Suppressor macrophage treated with lipopolysaccharide for 1 hour (primary cell): ENCODE data around the gene STARD10.
"Not testable (repeated sequence)": the region's sequence is repeated elsewhere in the genome, so short reads cannot be mapped to it uniquely, and the experiment has no call there.

Experiments
- DNase-seq, 3 donors: peaks; one replicate each; pipeline ENCODE4 v3.0.0-alpha.2; 2020 to 2022

The STARD10 gene

DNA sequence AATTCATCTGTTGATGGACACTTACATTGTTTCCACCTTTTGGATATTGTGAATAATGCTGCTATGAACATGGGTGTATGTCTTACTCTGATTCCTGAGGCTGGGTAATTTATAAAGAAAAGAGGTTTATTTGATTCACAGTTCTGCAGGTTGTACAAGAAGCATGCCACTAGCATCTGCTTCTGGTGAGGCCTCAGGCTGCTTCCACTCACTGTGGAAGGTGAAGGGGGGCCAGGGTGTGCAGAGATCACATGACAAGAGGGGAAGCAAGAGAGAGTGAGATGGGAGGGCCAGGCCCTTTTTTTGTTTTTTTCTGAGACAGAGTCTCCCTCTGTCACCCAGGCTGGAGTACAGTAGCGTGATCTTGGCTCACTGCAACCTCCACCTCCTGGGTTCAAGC lies 12.5 kb upstream of the STARD10 start:
- not testable (repeated sequence) for DNase-seq

DNA sequence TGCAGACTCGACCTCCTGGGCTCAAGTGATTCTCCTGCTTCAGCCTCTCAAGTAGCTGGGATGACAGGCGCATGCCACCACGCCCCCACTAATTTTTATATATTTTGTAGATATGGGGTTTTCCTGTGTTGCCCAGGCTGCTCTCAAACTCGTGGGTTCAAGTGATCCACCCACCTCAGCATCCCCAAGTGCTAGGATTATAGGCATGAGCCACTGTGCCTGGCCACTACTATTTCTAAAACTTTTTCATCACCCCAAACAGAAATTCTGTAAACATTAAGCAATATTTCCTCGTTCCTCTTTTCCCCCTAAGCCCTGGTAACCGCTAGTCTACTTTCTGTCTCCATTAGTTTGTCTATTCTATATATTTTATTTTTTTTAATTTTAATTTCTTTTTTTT lies 11.4 kb upstream of the STARD10 start:
- peak; percentile 89 to 95 (median 90) for DNase-seq

- no peak for DNase-seq
Measured at GRCh38 chr11:72802822-72803221, 9.0 kb upstream of the STARD10 start.

DNA sequence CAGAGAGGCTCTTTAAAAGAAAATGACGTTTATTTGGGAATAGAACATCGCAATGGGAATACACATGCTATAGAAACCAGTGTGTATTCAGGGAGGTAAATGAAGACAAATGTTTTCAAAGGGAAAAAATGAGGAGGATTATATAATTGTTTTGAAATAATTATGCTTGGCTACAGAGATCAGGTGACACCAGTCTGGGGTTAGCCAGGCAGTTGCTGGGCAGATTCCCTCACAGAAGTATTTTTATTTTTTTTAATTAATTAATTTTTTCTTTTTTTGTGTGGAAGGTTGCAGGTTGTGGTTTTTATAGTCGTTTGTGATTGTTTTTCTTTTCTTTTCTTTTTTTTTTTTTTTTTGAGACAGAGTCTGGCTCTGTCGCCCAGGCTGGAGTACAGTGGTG lies 5.6 kb upstream of the STARD10 start:
- DNase-seq = no peak

- no peak for DNase-seq
Measured at GRCh38 chr11:72798361-72798760, 4.5 kb upstream of the STARD10 start.

DNA sequence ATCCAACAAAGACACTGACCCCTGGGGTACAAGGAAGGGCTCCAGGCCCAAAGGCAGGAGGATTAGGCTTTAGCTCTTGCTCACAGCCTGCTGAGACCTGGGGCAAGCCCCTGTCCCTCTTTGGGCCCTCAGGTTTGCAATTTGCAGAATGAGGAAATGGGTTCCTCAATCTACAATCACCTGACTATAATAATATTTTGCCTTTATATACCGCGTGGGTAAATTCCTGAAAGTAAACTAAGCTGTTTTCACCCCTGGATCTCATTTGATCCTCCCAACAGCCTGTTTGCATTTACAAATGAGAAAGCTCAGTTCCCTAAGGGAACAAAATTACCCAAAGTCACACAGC lies 797 bp downstream of the STARD10 start:
- no peak for DNase-seq

DNA sequence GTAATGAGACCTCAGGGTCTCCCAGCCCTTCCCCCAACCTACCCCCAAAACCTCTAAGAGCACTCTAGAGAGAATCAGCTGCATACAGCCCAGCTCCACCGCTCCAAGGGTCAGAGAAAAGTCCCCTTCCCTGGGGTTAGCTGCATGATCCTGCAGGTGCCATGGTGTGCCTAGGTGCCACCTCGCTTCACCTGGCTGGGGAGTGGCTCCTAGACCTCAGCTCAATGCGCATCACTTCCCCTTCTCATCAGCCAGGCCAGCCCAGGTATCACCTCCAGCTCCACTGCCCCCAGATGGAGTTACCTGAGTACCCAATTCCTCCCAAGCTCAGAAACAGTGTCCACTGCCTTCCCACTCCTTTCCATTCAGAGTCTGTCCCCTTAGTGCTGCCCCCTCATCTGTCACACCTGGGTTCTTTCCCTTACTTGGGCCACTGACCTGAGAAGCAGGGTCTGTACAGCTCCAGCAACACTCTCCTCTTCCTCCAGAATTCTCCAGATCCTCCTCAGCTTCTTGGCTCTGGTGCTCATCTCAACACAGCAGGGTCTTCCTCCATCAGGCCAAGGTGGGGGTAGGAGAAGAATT lies 1.3 kb downstream of the STARD10 start:
- no peak for DNase-seq

DNA sequence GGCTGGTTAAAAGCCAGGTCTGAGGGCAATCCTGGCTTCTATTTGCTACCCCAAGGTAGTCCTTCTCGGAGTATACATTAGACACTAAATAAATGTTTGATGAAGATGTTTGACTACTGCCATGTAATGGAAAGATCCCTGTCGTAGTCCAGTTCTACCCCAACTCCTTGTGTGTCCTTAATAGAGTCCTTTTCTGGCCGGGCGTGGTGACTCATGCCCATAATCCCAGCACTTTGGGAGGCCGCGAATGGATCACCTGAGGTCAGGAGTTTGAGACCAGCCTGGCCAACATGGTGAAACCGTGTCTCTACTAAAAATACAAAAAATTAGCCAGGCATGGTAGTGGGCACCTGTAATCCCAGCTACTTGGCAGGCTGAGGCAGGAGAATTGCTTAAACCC lies 2.6 kb downstream of the STARD10 start:
- DNase-seq = not testable (repeated sequence)

DNA sequence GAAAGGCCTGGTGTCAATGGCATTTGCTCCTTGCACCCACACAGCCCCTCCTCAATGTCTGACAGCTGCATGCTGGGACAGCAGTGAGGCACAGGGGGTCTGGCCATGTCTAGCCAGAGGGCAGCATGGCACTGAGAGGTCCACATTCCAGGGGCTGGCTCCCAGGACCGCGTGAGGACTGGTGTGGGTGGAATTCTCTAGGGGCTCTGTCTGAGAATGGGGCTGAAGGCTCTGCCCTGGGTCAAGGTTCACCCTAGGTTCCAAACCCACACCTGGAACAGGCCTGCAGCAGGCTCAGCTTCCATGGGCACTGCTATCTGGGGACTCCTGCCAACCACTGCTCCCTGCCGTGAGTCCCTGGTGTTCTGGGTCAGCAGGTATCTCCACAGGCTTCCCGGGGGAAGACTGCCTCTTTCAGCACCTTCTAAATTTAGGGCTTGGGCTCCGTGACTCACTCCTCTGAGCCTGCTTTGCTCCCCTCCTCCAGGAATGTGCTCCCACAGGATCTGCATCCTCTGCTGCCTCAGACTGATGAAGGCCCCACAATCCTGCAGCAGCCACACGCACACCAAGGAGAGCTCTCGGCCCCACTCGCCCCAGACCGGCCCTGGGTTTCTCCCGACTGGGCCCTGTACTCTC lies 4.2 kb downstream of the STARD10 start:
- DNase-seq = no peak

GRCh38 chr11:72788241-72788640 lies 5.6 kb downstream of the STARD10 start:
- peak in 1 of 3 donors; percentile 37 for DNase-seq

- peak; percentile 58 to 71 (median 67) for DNase-seq
Measured at GRCh38 chr11:72787216-72788104, 6.4 kb downstream of the STARD10 start.

DNA sequence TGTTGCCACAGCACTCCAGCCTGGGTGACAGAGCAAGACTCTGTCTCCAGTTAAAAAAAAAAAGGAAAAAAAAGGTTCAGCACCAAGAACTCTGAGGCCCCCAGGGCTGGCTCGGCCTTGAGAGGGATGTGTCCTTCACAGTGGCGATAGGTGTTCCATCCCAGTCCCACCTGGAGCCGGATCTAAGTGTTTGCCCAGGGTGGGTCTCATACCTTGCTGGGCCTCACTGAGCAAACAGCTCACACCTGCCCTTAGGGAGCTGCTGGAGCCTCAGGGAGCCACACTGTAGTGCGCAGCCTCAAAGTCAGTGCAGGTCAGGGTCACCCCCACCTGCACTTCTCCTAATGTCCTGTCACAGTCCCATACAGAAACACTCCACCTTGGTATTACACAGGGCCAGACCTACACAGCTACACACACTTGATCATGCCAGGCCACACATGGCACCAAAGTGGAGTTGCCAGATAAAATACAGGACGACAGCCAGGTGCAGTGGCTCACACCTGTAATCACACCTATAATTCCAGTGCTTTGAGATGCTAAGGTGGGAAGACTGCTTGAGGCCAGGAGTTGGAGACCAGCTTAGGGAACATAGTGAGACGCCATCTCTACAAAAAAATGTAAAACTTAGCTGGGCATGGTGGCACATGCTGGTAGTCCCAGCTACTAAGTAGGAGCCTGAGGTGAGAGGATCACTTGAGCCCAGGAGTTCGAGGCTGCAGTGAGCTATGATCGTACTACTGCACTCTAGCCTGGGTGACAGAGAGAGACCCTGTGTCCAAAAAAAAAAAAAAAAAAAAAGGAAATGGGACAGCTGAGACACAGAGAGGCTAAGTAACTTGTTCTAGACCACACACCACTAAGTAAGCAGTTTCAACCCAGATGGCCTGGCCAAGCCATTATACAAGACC lies 7.3 kb downstream of the STARD10 start:
- no peak for DNase-seq

GRCh38 chr11:72784662-72785061 lies 9.2 kb downstream of the STARD10 start:
- DNase-seq = no peak

DNA sequence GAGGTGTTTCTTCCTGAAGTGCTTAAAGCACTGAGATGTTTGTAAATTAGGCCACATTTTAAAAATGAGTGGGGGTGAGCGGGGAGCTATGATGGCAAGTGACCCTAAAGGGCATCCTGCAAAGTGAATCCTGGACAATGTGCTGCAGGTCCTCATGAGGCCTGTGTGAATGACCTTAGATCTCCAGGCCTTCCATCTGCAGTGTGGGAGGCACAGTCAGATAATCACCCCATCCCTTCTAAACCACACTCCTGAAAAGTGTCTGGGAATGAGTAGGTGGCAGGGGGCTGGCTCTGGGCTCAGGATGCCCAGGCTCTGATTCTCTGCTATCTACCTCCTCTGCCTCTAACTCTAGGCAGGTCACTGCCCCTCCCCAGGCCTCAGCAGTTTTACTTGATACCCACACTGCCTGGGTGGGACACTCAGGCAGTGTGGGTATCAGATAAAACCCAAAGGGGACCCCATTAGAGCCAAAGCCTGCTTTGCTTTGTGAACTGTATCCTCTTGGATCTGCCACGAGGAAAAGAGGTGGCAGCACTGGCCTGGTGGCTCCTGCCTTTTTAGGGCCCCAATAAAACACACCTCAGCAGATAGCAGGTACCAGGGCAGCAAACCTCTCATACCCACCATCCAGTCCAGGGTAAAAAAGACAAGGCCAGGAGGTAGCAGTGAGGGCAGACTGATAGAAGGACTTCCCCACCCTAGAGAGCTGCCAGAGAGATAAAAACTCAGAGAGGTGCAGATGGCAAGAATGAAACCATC lies 10.5 kb downstream of the STARD10 start:
- no peak for DNase-seq

GRCh38 chr11:72782081-72782920 lies 11.5 kb downstream of the STARD10 start:
- no peak for DNase-seq

DNA sequence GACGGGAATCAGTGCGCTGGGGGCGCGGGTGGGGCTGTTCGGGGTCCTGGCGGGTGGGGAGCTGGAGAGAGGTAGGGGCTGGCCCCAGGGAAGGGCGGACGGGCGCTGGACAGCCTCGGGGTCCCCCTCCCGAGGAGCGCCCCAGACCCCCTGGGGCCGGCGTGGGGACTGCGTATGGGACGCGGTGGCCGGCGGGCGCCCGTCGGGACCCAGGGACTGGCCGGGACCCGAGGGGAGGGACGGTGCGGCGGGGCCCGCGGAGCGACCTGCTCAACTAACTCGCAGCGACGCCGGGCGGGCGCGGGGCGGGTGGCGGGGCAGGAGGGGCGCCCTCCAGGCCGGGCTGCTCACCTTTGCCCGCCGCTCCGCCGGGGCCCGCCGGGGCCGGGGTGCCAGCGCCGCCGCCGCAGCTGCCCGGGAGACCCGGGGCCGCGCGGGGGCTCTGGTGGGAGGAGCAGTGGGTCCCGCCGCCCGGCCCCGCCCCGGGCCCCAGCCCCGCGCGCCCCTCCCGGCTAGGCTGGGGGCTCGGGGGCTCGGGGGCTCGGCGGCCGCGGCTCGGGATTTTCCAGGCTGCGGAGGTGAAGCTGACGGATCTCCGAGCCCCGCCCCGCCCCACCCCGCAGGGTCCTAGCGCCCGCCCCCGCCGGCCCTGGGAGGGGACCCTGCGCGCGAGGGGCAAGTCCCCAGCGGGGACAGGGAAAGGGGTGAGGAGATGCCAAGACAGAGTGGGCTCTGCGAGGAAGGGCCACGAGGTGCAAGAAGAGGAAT lies 12.3 kb downstream of the STARD10 start:
- DNase-seq = peak in 1 of 3 donors; percentile 66

- no peak for DNase-seq
Measured at GRCh38 chr11:72781063-72781312, 12.9 kb downstream of the STARD10 start.

- DNase-seq = no peak
Measured at GRCh38 chr11:72780296-72781062, 13.4 kb downstream of the STARD10 start.

DNA sequence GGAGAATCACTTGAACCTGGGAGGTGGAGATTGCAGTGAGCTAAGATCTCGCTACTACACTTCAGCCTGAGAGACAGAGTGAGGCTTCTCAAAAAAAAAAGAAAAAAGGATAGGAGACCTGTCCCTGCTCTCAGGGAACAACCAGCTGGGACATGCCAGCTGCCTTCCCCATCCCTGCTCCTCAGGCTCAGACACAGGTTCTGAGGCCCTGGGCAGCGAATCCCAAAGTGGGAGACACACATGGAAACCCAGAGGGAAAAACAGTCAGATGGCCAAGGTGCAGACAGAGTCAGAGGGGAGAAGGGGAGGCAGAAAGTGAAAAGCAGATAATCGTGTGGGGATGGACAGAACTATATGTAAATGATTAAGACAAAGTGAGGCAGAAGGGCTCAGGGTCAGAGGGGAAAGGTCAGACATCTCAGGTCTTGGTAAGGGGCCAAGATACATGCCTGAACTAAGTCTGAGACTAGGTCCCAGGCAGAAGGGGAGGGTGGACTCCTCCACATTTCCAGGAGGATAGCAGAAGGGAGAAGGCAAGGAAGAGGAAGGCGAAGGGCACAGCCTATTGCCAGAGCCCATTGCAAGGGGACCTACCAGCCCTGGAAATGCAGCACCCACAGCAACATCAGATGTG lies 14.2 kb downstream of the STARD10 start:
- DNase-seq = no peak
